ENCODE measurements around the gene CARD10.

DNA sequence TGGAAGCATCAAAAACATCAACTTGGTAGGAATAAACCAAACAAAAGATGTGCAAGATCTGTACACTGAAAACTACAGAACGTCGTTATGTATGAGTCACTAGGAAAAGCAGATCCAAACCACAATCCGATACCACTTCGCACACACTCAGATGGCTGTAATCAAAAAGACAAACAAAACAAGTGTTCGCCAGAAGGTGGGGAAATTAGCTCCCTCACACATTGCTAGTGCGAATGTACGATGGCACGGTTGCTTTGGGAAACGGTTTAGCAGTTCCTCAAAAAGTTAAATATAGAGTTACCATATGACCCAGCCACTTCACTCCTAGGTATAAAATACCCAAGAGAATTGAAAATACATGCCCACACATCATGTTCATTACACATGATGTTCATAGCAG is 14.8 kb upstream of the CARD10 start:
- TF ChIP-seq, protein P1, sequence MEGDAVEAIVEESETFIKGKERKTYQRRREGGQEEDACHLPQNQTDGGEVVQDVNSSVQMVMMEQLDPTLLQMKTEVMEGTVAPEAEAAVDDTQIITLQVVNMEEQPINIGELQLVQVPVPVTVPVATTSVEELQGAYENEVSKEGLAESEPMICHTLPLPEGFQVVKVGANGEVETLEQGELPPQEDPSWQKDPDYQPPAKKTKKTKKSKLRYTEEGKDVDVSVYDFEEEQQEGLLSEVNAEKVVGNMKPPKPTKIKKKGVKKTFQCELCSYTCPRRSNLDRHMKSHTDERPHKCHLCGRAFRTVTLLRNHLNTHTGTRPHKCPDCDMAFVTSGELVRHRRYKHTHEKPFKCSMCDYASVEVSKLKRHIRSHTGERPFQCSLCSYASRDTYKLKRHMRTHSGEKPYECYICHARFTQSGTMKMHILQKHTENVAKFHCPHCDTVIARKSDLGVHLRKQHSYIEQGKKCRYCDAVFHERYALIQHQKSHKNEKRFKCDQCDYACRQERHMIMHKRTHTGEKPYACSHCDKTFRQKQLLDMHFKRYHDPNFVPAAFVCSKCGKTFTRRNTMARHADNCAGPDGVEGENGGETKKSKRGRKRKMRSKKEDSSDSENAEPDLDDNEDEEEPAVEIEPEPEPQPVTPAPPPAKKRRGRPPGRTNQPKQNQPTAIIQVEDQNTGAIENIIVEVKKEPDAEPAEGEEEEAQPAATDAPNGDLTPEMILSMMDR (IDR thresholded peaks at IDR 0.05; ENCODE audit: low read depth, low read length): no peak
- no peak for TF ChIP-seq EZH2phosphoT487 (IDR thresholded peaks at IDR 0.05; ENCODE audit: low read depth)
